ENCODE measurements around the gene DOCK10. TPM values are rescaled to one million over a fixed set of nuclear protein-coding genes. Genes with fewer than 3 reads are reported as not detected.

Gene DOCK10
- total RNA-seq, 2 donors from 2014 or later, result 0.93 to 2.0 TPM

- Histone ChIP-seq H3K4me3 (no peak overlapping the region), H3K4me1 (no peaks in the 10 kb centered on the region), H3K36me3 (no peaks in the 10 kb centered on the region), H3K27ac (no peak overlapping the region), H3K27me3 (no peaks in the 10 kb centered on the region), H3K9me3 (no peaks in the 10 kb centered on the region)
- DNase-seq (ENCODE audit: low spot score), result no peak
- TF ChIP-seq, protein P1, sequence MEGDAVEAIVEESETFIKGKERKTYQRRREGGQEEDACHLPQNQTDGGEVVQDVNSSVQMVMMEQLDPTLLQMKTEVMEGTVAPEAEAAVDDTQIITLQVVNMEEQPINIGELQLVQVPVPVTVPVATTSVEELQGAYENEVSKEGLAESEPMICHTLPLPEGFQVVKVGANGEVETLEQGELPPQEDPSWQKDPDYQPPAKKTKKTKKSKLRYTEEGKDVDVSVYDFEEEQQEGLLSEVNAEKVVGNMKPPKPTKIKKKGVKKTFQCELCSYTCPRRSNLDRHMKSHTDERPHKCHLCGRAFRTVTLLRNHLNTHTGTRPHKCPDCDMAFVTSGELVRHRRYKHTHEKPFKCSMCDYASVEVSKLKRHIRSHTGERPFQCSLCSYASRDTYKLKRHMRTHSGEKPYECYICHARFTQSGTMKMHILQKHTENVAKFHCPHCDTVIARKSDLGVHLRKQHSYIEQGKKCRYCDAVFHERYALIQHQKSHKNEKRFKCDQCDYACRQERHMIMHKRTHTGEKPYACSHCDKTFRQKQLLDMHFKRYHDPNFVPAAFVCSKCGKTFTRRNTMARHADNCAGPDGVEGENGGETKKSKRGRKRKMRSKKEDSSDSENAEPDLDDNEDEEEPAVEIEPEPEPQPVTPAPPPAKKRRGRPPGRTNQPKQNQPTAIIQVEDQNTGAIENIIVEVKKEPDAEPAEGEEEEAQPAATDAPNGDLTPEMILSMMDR (IDR thresholded peaks at IDR 0.05), result no peak
Measured at GRCh38 chr2:225010804-225011203, 31.5 kb downstream of the DOCK10 start.

- Histone ChIP-seq H3K9me3 (no peaks in the 10 kb centered on the region), H3K27ac (no peak overlapping the region), H3K4me1 (no peaks in the 10 kb centered on the region), H3K27me3 (no peaks in the 10 kb centered on the region), H3K36me3 (no peaks in the 10 kb centered on the region), H3K4me3 (no peak overlapping the region)
- TF ChIP-seq, protein P1 (IDR thresholded peaks at IDR 0.05), result no peak
- DNase-seq (ENCODE audit: low spot score), result no peak
Measured at GRCh38 chr2:225009768-225010167, 32.5 kb downstream of the DOCK10 start.

DNA sequence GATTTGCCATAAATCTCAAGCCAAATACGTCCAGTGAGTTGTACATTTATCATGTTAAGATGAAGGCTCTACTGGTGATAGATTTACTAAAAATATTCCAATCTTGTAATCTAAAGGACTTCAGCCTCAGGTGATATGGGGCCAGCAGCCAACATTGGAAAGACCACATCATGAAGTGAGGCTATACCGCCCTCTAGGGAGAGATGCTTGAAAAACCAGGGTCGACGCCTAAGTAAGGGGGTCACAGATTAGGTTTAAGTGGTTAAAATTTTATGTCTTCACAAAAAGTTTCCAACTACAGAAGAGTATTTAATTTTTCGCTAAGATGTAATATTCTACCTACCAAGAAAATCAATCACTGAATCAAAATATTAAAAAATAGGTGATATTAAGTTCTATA is 33.3 kb downstream of the DOCK10 start:
- Histone ChIP-seq H3K4me3 (no peak overlapping the region), H3K27me3 (no peaks in the 10 kb centered on the region), H3K27ac (no peak overlapping the region), H3K9me3 (no peaks in the 10 kb centered on the region), H3K36me3 (no peaks in the 10 kb centered on the region), H3K4me1 (no peaks in the 10 kb centered on the region)
- DNase-seq (ENCODE audit: low spot score), result no peak
- TF ChIP-seq, protein P1 (IDR thresholded peaks at IDR 0.05), result no peak

DNA sequence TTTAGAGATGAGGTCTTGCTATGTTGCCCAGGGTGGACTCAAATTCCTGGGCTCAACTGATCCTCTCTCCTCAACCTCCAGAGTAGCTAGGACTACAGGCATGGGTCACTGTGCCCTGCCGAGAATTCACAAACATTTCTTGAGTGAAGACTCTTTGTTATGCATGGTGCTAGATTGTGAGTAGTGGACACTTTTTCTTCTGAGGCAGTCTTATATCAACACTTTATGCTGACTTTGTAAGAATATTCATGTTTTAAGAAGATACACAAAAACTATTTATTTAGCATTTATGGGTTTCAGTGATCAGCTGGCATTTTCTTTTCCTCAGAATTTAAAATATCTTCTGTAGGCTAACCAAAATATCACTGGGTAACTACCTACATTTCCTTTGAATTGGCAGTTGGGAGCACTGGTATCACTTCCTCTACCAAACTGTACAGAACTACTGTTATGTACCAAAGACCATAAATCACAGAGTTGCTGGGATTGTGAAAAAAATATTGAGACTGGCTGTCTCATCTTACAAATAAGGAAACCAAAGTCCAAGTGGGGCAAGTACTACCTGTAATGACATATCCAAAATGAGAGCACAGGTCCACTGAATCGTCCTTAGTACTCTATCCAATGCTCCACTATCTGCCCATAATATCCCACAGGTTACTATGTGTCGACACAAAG is 34.0 kb downstream of the DOCK10 start:
- TF ChIP-seq, protein P1 (IDR thresholded peaks at IDR 0.05), result no peak
- no peak for DNase-seq (ENCODE audit: low spot score)

GRCh38 chr2:225006730-225007129 is 35.5 kb downstream of the DOCK10 start:
- Histone ChIP-seq H3K27me3 (no peaks in the 10 kb centered on the region), H3K4me1 (no peaks in the 10 kb centered on the region), H3K4me3 (no peak overlapping the region), H3K9me3 (no peaks in the 10 kb centered on the region), H3K27ac (no peak overlapping the region), H3K36me3 (no peaks in the 10 kb centered on the region)
- TF ChIP-seq, protein P1 (IDR thresholded peaks at IDR 0.05), result no peak
- DNase-seq (ENCODE audit: low spot score), result no peak

More for the DNA sequence above, 34.0 kb downstream of the DOCK10 start:
- Histone ChIP-seq H3K36me3 (no peaks in the 10 kb centered on the region), H3K4me3 (no peak overlapping the region), H3K9me3 (no peaks in the 10 kb centered on the region), H3K27ac (no peak overlapping the region), H3K4me1 (no peaks in the 10 kb centered on the region), H3K27me3 (no peaks in the 10 kb centered on the region)

GRCh38 chr2:225004597-225004996 is 37.7 kb downstream of the DOCK10 start:
- Histone ChIP-seq H3K4me1 (no peaks in the 10 kb centered on the region), H3K9me3 (no peaks in the 10 kb centered on the region), H3K27me3 (no peaks in the 10 kb centered on the region), H3K27ac (no peak overlapping the region), H3K4me3 (no peak overlapping the region), H3K36me3 (no peaks in the 10 kb centered on the region)
- no peak for DNase-seq (ENCODE audit: low spot score)
- TF ChIP-seq, protein P1 (IDR thresholded peaks at IDR 0.05), result no peak
